DND-41 (cell line): ENCODE data around the gene CMPK1.

Experiments used
- EZH2 ChIP-seq: IDR thresholded peaks from 3 replicates; pipeline ENCODE4 v1.6.1; 2012; ENCODE audit warnings: borderline replicate concordance, low read depth, mild to moderate bottlenecking, moderate library complexity, low read length, inconsistent platforms; ENCODE audit not compliant: severe bottlenecking
- TF ChIP-seq, protein P1 (sequence below): IDR thresholded peaks from 2 replicates; pipeline ENCODE4 v1.5.1; 2012; ENCODE audit warnings: borderline replicate concordance, low read length, moderate library complexity, mild to moderate bottlenecking; ENCODE audit not compliant: poor library complexity, severe bottlenecking; ENCODE audit errors: extremely low read depth

DNA sequence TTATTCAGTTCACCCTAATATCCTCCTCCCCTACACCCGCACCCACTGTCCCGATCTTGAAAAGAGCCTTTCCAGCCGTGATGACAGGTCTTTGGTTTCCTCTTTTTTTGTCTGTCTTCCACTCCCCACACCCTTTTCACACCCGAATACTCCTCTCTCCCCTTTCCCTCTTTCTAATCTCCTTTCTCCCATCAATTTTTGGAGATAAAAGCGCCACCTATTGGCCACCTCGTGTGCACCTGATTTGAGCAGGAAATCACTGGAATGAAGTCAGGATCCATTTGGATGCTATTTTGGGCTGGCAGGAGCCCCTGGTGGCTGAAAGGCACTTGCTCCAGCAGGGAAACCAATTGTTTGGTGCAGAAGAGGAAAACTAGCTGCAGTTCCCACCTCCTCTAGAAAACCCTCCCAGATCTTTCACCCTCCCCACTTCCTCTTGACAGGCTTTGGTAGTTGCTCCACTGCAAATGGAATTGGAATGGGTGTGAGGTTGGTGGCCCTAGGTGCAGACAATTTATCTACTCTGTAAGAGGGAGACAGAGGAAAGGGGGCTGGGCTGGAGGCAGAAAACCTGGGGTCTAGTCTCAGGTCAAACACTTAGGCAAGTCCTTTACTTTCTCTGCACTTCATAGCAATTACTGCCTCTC is 90.9 kb downstream of the CMPK1 start:
- TF ChIP-seq, protein P1, sequence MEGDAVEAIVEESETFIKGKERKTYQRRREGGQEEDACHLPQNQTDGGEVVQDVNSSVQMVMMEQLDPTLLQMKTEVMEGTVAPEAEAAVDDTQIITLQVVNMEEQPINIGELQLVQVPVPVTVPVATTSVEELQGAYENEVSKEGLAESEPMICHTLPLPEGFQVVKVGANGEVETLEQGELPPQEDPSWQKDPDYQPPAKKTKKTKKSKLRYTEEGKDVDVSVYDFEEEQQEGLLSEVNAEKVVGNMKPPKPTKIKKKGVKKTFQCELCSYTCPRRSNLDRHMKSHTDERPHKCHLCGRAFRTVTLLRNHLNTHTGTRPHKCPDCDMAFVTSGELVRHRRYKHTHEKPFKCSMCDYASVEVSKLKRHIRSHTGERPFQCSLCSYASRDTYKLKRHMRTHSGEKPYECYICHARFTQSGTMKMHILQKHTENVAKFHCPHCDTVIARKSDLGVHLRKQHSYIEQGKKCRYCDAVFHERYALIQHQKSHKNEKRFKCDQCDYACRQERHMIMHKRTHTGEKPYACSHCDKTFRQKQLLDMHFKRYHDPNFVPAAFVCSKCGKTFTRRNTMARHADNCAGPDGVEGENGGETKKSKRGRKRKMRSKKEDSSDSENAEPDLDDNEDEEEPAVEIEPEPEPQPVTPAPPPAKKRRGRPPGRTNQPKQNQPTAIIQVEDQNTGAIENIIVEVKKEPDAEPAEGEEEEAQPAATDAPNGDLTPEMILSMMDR: peak; percentile 73
- no peak for TF ChIP-seq EZH2
